ENCODE measurements around the gene GPR157.
"Not testable (repeated sequence)": the region's sequence is repeated elsewhere in the genome, so short reads cannot be mapped to it uniquely, and the experiment has no call there.

Gene GPR157

DNA sequence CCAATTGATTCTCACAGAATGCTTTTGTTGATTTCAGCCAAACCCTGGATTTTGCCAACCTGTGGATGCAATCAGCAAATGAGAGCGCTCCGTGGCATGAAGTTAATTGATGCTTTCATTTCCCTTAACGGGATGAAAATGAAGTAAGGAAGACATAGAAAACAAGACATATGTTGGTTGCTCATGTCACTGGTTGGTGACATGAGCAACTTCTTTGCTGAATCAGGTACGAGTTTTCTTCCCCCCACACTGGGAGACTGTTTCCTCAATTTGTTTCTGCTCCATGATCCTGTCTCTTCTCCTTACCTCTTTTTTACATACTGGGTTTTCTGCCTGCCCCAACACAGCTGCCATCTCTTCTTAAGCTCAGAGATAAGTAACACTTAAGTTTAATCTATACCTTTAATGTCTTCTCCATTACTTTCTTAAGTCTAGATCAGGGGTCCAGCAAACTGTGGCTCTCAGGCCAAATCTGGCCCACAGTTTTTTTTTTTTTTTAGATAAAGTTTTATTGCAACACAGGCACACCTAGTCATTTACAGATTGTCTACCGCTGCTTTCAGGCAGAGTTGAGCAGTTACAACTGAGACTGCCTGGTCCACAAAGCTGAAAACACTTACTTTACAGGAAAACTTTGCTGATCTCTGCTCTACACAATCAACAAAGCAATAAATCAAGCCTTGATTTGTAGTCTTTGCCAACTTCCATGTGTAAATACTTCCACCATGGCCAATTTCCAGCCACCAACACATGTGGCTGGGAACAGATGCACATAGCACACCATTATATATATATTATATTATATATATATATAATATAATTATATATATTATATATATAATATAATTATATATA, 13.3 kb downstream of the GPR157 start:
- no peak for DNase-seq

DNA sequence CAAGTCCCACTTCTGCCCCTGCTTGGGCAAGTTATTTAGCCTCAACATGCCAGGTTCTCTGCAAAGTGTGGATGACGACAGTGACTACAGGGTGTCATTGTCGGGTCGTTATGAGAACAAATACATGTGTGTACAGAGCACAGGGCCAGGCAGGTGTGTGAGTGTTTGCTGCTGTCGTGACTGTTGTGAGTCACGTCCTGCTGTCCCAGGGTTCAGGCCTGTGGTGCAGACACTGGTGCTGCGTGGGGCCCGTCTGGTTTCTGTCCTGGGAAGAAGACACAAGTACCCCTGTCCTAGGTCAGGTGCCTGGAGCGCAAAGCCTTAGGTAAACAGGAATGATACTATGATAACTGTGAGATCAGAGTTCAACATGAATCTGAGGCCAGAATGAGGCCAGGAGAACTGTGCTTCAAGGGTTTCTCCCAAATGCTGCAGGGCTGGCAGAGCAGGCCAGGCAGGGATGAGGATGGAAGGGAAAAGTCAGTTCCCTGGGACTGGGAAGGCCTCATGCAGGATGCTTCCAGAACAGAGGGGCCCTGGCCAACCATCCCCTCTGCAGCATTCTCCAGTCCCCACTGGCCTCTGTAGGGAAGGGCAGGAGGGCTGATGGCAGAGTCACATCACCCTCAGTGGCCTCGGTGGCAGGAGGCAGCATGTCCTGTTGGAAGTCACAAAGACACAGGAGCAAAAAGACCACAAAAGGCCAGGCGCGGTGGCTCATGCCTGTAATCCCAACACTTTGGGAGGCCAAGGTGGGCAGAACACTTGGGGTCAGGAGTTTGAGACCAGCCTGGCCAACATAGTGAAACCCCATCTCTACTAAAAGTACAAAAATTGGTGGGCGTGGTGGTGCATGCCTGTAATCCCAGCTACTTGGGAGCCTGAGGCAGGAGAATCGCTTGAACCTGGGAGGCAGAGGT, 15.7 kb downstream of the GPR157 start:
- no peak for DNase-seq

DNA sequence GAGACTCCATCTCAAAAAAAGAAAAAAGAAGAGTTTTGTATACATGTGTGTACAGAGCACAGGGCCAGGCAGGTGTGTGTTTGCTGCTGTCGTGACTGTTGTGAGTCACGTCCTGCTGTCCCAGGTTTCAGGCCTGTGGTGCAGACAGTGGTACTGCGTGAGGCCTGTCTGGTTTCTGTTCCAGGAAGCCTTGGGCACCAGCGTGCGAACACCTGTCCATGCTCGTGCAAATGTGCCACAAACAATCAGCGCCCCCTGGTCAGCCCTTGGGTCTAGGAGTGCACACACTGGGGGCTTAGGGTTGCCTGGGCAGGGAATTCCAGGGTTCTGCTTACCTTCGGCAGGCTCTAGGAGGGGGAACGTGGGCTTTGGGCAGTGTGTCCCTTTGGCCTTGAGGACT, 16.9 kb downstream of the GPR157 start:
- no peak for DNase-seq

- DNase-seq, result no peak
Observed at GRCh38 chr1:9111357-9111691, 17.6 kb downstream of the GPR157 start.

DNA sequence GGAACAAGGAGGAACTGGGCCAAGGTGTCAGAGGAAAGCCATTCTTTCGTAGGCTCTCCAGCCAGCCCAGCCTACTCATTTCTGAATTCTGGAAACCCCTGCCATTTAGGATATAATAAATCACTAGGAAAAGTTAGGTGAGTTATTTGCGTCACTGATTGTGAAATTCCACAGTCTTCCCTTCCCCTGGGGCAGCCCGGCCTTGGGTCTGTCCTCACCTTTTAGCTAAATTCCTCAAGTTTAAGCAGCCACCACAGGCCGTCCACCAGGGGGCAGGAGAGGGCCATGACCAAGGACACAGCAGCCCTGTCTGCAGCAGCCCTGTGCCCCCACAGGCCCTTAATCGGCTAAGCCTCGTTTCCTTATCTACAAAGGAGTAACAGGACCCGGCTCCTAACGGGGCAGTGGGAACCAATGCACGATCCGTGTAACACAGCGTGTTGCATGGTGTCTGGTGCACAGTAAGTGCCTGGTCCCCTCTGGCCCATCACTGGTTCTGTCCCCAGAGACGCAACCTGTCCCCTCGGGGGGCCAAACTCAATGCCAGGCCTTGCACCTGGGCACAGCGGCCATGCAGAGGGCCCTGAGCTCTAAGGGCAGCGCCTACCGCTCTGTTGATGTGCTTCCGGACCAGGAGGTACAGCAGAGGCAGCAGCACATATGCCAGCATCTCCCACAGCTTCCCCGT, 18.1 kb downstream of the GPR157 start:
- peak; percentile 44 for DNase-seq

DNA sequence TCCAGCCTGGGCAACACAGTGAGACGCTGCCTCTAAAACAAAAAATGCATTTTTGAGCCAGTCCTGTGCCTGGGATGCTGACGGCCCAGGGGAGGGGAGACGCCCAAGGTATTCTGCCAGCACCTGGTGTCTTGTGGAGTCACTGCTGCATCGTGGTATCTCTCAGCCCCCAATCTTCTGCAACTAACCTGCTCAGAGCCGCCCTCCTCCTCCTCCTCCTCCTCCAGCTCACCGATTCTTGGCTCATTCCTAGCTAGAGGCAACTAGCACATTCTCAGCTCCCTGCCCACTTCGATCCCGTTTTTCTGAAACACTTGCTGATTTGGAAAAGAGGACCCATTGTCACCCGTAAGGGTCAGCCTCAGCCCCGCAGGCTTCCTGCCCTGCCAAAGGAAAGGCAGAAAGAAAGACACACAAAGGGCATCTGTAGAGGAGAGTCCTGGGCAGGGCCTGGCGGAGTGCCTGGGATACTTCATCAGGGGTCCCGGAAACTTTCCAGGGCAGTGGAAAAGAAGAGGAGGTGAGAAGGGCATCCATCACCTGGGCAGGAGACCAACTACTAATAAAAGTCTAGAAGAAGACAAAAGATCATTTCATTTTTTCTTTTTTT, 20.7 kb downstream of the GPR157 start:
- no peak for DNase-seq

DNA sequence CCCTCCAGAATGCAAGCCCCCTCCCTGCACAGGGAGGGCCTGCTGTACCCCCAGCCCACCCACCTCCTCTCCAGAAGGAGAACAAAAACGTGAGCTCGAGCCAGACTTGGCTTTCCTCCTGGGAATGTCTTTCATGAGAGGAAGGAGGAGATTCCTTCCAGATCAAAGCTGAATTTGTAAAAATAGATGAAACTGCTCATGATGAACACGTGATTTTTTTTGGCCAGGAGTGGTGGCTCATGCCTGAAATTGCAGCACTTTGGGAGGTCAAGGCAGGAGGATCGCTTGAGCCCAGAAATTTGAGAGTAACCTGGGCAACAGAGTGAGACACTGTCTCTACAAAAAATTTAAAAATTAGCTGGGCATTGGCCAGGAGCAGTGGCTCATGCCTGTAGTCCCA, 21.8 kb downstream of the GPR157 start:
- no peak for DNase-seq

DNA sequence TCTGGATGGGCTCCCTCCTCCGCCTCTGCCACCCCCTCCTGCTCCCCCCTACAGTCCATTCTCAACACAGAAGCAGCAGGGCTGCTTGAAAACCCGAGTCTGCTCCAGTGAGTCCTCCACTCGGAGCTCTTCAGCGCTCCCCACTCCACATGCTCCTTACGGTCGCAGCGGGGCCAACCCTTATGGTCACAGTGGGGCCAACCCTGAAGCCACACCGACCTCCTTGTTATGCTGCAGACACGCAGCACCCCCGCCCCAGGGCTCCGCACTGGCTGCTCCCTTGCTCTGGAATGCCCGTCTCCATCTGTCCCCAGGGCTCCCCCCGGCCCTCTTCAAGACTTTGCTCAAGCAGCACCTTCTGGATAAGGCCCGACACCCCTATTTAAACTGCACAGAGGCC, 22.6 kb downstream of the GPR157 start:
- no peak for DNase-seq

GRCh38 chr1:9105336-9105867, 23.5 kb downstream of the GPR157 start:
- DNase-seq, result no peak

DNA sequence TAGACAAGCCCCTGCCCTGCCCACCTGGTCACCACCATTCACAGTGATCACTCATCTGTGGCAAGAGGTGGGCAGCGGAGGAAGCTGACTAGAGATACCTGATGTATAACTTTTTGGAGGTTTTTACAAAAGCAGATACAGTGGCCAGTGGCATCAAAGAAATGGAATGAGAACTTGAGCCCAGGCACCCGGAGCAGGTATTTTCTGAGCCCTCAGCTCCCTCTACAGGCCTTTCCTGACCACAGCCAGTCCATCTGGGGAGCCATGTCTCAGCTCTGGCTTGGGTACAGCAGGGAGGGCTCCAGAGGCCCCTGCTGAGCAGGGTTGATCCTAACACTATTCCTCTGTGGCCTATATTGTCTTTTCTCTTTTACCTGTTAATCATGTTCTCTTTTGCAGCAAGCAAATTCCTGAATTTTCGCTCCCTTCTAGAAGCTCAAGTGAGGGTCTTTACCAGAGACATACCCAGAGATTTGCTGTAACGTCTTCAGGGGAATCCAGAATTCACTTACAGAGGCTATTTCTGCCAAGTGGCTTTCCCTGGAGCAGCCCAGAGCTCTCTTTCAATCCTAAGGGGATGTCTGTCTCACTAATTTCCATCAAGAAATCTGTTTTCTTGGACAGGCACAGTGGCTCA, 27.3 kb downstream of the GPR157 start:
- peak; percentile 13 for DNase-seq

- no peak for DNase-seq
Observed at GRCh38 chr1:9100471-9101043, 28.3 kb downstream of the GPR157 start.

GRCh38 chr1:9099555-9099954, 29.3 kb downstream of the GPR157 start:
- no peak for DNase-seq

- no peak for DNase-seq
Observed at GRCh38 chr1:9097947-9098705, 30.8 kb downstream of the GPR157 start.

- no peak for DNase-seq
Observed at GRCh38 chr1:9095818-9096217, 33.1 kb downstream of the GPR157 start.

DNA sequence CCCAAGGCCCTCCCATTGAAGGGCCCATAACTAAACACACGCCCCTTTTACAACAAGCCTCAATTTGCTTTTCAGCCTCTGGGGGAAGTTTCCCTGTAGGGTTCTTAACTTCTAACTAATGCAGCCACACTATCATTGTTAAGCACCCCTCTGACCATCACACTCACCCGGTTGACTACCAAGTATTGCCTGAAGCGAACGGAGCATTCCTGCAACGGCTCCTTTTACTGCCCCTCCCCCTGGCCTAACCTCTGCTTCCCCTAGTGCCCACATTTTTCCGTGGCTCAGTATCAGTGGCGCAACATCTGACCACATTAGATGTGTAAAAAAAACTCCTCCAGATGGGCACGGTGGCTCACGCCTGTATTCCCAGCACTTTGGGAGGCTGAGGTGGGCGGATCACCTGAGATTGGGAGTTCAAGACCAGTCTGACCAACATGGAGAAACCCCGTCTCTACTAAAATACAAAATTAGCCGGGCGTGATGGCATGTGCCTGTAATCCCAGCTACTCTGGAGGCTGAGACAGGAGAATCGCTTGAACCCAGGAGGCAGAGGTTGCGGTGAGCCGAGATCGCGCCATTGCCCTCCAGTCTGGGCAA, 34.8 kb downstream of the GPR157 start:
- DNase-seq, result not testable (repeated sequence)

- no peak for DNase-seq
Observed at GRCh38 chr1:9093581-9093980, 35.3 kb downstream of the GPR157 start.

DNA sequence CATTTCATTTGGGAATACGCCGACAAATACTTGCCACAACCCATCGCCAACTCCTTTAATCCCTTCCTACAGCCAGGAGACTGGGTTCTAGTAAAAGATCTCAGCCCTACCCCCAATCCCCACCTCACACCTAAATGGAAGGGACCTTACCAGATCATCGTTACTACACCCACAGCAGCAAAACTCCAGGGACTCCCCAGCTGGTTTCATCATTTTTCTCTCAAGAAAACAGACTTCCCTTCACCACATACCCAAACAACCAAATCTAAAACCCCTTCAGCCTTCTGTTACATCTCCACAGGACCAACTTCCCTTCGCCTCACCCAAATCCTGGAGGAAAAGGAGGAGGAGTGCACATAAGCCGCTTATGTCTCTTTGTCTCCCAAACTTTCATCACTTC, 35.8 kb downstream of the GPR157 start:
- DNase-seq, result no peak

DNA sequence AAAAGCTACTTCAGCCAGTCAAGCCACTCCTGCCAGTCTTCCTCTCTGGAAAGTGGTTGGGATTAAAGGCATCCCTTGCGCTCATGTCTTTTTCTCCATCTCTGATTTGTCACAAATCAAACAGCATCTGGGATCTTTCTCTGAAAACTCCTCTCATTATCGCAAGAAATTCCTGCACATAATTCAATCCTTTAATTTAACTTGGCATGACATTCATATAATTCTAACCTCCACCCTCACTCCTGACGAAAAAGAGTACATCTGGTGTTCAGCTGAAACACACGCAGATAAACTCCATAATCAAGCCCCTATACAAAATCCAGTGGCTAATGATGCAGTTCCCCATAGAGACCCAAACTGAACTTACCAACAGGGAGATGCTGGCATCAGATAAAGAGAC, 40.1 kb downstream of the GPR157 start:
- DNase-seq, result no peak

GRCh38 chr1:9087411-9088125, 41.3 kb downstream of the GPR157 start:
- no peak for DNase-seq

- no peak for DNase-seq
Observed at GRCh38 chr1:9086796-9087195, 42.1 kb downstream of the GPR157 start.
